ENCODE results near the gene TCFL5.

The TCFL5 gene

GRCh38 chr20:62804627-62805154 is 56.9 kb downstream of the TCFL5 start, which contains the start of gene OGFR (continued):
- peak; percentile 56; the same call in 1 of the 2 replicates for TF ChIP-seq KLF17 (tag by site-specific recombination; IDR thresholded peaks at IDR 0.05)
- TF ChIP-seq EGR2 (tag by site-specific recombination; IDR thresholded peaks at IDR 0.05; ENCODE audit: low read depth): 0 out of 2 replicates have a peak, but pooled peaks have one; percentile 22
- TF ChIP-seq KLF10 (tag by site-specific recombination; IDR thresholded peaks at IDR 0.05): peak; percentile 89
- TF ChIP-seq, protein P1, sequence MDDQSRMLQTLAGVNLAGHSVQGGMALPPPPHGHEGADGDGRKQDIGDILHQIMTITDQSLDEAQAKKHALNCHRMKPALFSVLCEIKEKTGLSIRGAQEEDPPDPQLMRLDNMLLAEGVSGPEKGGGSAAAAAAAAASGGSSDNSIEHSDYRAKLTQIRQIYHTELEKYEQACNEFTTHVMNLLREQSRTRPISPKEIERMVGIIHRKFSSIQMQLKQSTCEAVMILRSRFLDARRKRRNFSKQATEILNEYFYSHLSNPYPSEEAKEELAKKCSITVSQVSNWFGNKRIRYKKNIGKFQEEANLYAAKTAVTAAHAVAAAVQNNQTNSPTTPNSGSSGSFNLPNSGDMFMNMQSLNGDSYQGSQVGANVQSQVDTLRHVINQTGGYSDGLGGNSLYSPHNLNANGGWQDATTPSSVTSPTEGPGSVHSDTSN (CRISPR knock-in tag; IDR thresholded peaks at IDR 0.05): 0 out of 2 replicates have a peak, but pooled peaks have one; percentile 28

- H3K36me3 ChIP-seq (ENCODE audit: control insufficient read depth in 2 of 2, insufficient read depth in 1 of 2, low read length in 2 of 2): peaks cover 4 to 54% of the 10 kb centered on the region in 2 experiments; a peak in 2 of 3 replicates
- CTCF ChIA-PET: interaction anchor here (3.4 kb wide), 1 partner anchor 12 kb away, joined by 18 read pairs; no protein-coding TSS in a partner anchor
- no peaks in the 10 kb centered on the region for H3K9me3 ChIP-seq (ENCODE audit: control insufficient read depth, insufficient read depth, low read depth, low read length)
- H3K4me1 ChIP-seq (ENCODE audit: control insufficient read depth, insufficient read depth, low read length): no peaks in the 10 kb centered on the region
- peak overlapping the region; percentile 97 for H3K4me3 ChIP-seq (ENCODE audit: low read depth, low read length)
- no peak overlapping the region for H3K27ac ChIP-seq (ENCODE audit: extremely low read depth, low read depth, low read length)
- POLR2A ChIA-PET: interaction anchor here (0.9 to 3.6 kb wide), 3 partner anchors 9 to 19 kb away, joined by 3 to 22 read pairs (median 6); partner anchors contain the start of gene MRGBP
- no peak for TF ChIP-seq ZNF768 (tag by site-specific recombination; IDR thresholded peaks at IDR 0.05)
- no peak for TF ChIP-seq ZFHX2 (tag by site-specific recombination; conservative IDR thresholded peaks at IDR 0.05)
- no peak for TF ChIP-seq ZNF510 (tag by site-specific recombination; IDR thresholded peaks at IDR 0.05; ENCODE audit: insufficient replicate concordance)
- no peak for TF ChIP-seq ZNF585B (tag by site-specific recombination; IDR thresholded peaks at IDR 0.05)
- peak; percentile 42 for TF ChIP-seq GLIS1 (tag by site-specific recombination; IDR thresholded peaks at IDR 0.05)
- TF ChIP-seq SP3 (tag by site-specific recombination; IDR thresholded peaks at IDR 0.05): 0 out of 2 replicates have a peak, but pooled peaks have one; percentile 29
- TF ChIP-seq ZNF621 (tag by site-specific recombination; IDR thresholded peaks at IDR 0.05): no peak
- TF ChIP-seq, protein P2, sequence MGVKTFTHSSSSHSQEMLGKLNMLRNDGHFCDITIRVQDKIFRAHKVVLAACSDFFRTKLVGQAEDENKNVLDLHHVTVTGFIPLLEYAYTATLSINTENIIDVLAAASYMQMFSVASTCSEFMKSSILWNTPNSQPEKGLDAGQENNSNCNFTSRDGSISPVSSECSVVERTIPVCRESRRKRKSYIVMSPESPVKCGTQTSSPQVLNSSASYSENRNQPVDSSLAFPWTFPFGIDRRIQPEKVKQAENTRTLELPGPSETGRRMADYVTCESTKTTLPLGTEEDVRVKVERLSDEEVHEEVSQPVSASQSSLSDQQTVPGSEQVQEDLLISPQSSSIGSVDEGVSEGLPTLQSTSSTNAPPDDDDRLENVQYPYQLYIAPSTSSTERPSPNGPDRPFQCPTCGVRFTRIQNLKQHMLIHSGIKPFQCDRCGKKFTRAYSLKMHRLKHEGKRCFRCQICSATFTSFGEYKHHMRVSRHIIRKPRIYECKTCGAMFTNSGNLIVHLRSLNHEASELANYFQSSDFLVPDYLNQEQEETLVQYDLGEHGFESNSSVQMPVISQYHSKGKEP (tag by site-specific recombination; IDR thresholded peaks at IDR 0.05): no peak
- TF ChIP-seq ZNF416 (tag by site-specific recombination; IDR thresholded peaks at IDR 0.05): no peak
- TF ChIP-seq ZNF335 (tag by site-specific recombination; conservative IDR thresholded peaks at IDR 0.05): peak; percentile 39
- TF ChIP-seq ZNF292 (tag by site-specific recombination; IDR thresholded peaks at IDR 0.05; ENCODE audit: borderline replicate concordance, low read depth): no peak
- TF ChIP-seq, protein P3, sequence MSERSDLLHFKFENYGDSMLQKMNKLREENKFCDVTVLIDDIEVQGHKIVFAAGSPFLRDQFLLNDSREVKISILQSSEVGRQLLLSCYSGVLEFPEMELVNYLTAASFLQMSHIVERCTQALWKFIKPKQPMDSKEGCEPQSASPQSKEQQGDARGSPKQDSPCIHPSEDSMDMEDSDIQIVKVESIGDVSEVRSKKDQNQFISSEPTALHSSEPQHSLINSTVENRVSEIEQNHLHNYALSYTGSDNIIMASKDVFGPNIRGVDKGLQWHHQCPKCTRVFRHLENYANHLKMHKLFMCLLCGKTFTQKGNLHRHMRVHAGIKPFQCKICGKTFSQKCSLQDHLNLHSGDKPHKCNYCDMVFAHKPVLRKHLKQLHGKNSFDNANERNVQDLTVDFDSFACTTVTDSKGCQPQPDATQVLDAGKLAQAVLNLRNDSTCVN (tag by site-specific recombination; optimal IDR thresholded peaks at IDR 0.05): no peak
- TF ChIP-seq ZEB2 (tag by site-specific recombination; IDR thresholded peaks at IDR 0.05): no peak
- no peak for TF ChIP-seq ZNF394 (tag by site-specific recombination; IDR thresholded peaks at IDR 0.05; ENCODE audit: borderline replicate concordance)
- TF ChIP-seq SP2 (tag by site-specific recombination; IDR thresholded peaks at IDR 0.05): 0 out of 2 replicates have a peak, but pooled peaks have one; percentile 40
- no peak for TF ChIP-seq ZNF704 (tag by site-specific recombination; IDR thresholded peaks at IDR 0.05)
- peak; percentile 33; the same call in 1 of the 2 replicates for TF ChIP-seq ZIC2 (tag by site-specific recombination; IDR thresholded peaks at IDR 0.05)
- TF ChIP-seq ZNF837 (tag by site-specific recombination; IDR thresholded peaks at IDR 0.05): no peak
- TF ChIP-seq ZNF521 (tag by site-specific recombination; IDR thresholded peaks at IDR 0.05): no peak
- no peak for TF ChIP-seq ZNF18 (tag by site-specific recombination; IDR thresholded peaks at IDR 0.05)
- no peak for TF ChIP-seq ZNF701 (tag by site-specific recombination; IDR thresholded peaks at IDR 0.05)
- TF ChIP-seq ZNF184 (tag by site-specific recombination; IDR thresholded peaks at IDR 0.05): no peak
These were observed 57.5 kb downstream of the TCFL5 start for GRCh38 chr20:62804021-62804626.
